Stimulated activated CD4-positive, alpha-beta T cell treated with anti-CD3 and anti-CD28 coated beads, Interleukin-2, amount 100 ng/mL, for 24 hours (primary cell): Measurements from ENCODE around the gene PLPP7.
"Not testable (repeated sequence)": the region's sequence is repeated elsewhere in the genome, so short reads cannot be mapped to it uniquely, and the experiment has no call there.

Experiments used
- DNase-seq, 2 donors: peaks; one replicate each; pipeline ENCODE4 v3.0.0-alpha.2; 2020

Gene PLPP7

GRCh38 chr9:131289301-131290035, at the start of gene PLPP7:
PLPP7 (plus strand) TSS chr9:131289723; CDS start chr9:131289998, 275 bp downstream.
- no peak for DNase-seq

DNA sequence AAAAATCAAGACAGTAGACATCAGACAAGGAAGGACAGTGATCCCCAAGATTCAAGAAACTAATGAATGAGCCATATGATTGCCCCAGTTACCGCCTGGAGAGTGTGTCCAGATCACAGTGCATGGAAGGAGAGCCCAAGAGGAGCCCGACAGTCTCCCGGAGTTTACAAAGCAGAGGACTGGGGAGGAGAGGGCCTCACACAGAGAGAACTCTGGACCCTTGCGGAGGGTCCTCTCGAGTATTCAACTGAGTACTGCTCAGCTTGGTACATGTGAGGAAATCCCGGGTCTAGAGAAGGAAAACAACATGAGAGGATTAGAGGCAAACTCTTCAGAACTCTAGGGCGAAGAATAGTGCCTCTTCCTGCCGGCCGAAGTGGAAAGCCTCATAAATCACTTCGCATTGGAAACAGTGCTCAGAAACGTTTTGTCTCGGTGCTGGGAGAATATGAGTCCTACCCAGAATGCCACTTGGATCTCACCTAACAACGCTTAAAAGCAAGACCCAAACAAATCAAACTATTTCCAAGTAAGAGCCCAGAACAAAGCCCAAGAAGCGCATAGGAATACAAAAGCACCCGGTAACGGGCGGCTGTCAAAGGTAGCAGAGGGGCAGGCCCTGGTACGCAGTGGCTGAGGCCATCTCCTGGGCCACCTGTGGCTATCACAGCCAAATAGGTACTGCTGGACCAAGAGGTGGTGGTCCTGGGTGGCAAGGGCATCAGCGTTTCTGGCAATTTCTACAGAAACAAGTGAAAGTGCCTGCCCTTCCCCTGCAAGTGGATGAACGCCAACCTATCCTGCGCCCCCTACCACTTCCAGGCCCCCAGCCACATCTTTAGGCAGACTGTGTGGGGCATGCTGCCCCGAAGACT, 49.2 kb upstream of the PLPP7 start:
- no peak for DNase-seq

DNA sequence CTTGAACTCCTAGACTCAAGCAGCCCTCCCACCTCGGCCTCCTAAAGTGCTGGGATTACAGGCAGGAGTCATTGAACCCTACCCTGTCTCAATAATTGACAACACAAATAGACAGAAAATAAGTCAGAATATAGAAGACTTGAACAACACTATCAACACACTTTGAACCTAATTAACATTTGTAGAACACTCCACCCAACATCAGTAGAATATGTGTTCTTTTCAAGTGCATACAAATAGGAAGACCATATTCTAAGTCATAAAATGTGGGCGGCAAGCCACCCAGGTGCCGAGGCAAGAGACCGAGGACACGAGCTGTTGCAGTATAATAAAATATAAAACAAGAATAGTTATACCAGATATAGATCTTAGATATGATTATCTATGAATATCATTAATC, 45.2 kb upstream of the PLPP7 start:
- DNase-seq: not testable (repeated sequence)

GRCh38 chr9:131246618-131247017, 42.9 kb upstream of the PLPP7 start:
- DNase-seq: no peak

- DNase-seq: no peak
These were observed 37.4 kb upstream of the PLPP7 start for GRCh38 chr9:131252120-131252519.

DNA sequence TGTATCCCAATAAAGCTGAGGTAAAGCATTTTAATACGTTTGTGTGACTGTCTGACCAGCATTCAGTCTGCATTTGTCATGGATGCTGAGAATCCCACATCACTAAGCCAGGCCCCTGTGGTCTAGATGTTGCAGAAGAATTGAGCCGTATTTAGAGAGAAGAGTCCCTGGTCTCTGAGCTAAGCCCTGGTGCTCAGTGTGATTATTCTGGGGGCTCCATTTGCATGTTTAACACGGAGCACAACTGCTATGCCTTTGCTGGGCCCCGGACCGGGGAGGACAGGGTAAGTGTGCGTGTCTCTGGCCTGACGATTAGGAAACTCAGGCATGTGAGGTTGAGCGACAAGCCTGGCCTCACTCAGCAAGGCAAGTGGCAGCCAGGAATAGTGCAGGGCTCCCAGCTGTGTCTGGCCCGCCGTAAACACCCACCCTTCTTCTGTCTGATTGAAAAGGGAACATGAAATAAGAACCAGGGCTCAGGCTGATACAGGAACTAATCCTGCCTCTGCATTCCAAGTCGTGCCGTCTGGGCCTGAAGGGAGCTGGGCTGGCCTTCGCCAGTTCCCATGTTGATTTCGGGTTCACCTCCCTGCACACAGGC, 35.5 kb upstream of the PLPP7 start:
- DNase-seq: no peak

- no peak for DNase-seq
These were observed 34.9 kb upstream of the PLPP7 start for GRCh38 chr9:131254626-131255025.

DNA sequence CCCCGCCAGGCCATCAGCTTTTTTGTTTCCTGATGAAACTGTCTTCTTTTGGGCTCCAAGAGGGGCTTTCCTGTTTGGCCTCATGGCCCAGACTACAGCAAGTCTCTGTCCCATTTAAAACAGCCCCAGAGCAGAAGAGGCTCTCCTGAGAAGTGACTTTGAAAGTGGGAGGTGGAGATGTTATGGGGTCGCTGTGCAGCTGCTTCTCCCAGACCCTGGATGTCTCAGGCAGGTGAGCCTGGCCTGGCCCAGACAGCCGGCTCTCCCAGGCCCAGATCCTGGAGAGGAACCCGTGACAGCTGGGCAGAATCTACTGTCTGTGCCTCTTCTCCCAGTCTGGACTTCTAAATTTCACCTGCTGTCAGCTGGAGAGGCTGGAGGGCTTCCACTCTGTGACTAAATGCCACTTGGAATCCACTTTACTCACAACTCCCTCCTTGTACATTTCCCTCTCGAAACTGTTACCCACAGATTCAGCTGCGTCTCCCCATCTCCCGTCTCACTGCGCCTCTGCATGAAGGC, 33.8 kb upstream of the PLPP7 start:
- no peak for DNase-seq

DNA sequence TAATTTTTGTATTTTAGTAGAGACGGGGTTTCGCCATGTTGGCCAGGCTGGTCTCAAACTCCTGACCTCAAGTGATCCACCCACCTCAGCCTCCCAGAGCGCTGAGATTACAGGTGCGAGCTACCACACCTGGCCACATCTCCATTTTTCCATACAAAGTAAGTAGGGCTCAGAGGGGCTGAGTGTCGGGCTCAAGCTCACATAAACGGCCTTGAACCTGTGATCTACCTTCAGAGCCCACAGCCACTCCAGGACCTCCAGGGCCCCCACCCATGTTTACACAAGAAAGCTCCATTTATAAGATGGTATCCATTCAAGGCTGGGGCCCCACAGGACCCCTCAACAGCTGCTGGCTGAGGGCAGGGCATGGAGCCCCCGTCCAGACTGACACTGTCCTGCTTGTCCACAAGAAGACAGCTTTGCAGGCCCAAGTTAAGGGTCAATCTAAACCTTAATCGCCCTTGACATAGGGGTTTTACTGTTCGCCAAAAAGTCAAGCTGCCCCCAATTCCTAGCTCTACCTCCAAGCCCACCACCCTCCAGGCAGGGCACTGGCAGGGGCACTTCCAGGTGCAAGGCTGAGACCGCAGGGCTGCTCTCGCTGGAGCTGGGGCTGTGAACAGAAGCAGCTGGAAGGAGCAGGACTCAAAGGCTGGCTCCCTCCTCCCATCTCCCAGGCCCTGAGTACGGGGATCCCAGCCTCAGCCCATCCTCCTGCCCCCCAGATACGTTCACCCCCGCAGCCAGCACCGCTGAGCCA, 32.1 kb upstream of the PLPP7 start:
- DNase-seq: peak in 1 of 2 donors; percentile 19

GRCh38 chr9:131258186-131258585, 31.3 kb upstream of the PLPP7 start:
- no peak for DNase-seq

DNA sequence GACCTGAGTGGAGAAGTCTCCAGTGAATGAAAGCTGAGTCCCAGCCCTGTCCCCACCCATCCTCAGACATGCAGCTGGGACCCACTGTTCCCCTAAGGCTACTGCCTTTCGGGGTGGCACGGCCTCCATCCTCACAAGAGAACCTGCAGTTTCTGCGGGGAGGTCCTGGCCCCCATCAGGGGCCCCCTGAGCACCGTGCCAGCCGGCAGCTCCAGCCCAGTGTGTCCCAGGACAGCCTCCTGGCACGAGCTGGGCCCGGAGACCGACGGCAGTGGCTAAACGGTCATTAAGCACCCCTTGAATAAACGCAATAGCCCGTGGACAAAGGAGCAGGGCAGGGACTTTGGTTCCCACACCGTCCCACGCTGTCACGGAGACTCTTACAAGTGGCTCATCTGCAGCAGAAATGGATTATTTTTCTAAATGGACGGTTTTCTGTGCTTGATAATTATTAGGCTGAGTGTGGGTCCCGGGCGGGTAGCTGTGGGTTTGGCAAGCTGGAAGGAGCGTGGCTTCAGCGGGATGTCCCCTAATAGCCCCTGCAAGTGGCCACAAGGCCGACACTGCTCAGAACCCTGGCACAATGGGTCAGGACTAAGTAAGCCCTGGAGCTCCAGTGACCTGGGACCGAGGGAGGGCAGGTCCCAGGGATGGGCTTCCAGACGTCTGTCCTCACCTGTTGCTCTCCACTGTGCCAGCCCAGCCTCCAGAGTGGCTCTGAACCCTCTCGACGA, 30.7 kb upstream of the PLPP7 start:
- DNase-seq: peak in 1 of 2 donors; percentile 16

GRCh38 chr9:131259432-131259898, 30.1 kb upstream of the PLPP7 start:
- no peak for DNase-seq

DNA sequence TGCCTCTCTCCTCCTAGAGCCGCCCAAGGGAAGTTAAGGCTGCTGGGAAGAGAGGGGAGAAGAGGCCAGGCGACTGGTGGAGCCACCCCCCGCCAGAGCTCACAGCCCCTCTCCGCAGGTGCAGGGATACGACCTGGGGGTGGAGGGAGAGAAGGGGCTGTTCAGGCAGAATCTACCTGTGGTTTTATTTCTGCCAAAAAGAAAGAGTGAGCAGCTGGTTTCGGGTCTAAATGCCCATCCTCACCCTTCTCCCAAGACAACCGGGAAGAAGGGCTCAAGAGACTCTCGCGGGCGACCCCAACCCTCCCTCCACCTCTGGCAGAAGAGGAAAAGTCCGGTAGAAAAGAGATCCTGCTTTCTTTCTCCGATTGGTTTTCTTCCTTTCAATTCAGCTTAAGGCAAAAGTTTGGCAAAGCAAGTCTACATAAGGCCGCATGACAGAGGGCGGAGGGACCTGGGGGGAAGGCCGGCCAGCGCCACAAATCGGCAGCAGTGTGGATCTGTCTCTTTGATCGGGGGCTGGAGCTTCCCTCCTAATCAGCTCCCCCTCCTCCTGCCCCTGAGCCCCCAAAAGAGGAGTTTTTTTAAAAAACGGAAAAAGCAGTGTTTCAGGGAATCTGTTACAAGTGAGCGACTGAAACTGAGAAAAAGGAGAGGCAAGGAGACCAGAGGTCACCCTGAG, 29.5 kb upstream of the PLPP7 start:
- DNase-seq: no peak

DNA sequence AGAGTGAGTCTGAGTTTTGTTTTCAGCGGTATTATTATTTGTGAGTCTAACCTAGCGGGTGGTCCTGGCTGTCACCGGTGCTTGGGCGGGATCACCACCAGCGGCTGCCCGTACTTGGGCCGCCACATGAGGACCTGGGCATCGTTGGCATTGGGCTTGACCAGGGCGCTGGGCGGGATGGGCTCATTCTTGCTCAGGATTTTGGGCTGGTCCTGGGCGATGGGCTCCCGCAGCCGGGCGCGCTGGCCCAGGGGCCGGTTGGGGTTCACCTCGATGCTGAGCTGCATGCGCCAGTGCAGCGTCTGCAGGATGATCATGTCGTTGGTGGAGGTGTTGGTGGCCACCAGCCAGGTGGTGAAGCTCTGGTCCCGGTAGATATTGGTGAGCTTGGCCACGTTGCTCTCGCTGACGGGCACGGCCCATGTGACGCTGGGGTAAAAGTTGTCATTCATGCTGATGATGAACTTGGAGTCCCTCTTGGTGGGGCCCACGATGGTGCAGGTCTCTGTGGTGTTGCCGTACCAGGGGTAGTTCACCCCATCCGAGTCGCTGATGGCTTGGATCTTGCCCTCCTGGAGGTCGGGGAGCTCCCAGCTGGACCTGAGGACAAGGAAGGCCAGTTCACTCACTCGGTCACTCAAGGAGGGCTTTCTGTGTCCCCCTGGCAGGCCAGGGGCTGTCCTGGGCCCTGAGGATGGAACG, 28.6 kb upstream of the PLPP7 start:
- no peak for DNase-seq

- no peak for DNase-seq
These were observed 27.0 kb upstream of the PLPP7 start for GRCh38 chr9:131262327-131263032.

GRCh38 chr9:131263033-131263343, 26.5 kb upstream of the PLPP7 start:
- not testable (repeated sequence) for DNase-seq

GRCh38 chr9:131263701-131264100, 25.8 kb upstream of the PLPP7 start:
- DNase-seq: no peak

GRCh38 chr9:131264231-131264630, 25.3 kb upstream of the PLPP7 start:
- peak; percentile 46 to 50 for DNase-seq

GRCh38 chr9:131266266-131267229, 23.0 kb upstream of the PLPP7 start:
- DNase-seq: peak; percentile 60 to 65
